KG1 (cell line): Measurements from ENCODE around the gene LDLRAD3.

ENCODE experiments used
- DNase-seq: peaks from one replicate; lab custom pipeline; 2025; lab: John Stamatoyannopoulos, UW

LDLRAD3 gene

DNA sequence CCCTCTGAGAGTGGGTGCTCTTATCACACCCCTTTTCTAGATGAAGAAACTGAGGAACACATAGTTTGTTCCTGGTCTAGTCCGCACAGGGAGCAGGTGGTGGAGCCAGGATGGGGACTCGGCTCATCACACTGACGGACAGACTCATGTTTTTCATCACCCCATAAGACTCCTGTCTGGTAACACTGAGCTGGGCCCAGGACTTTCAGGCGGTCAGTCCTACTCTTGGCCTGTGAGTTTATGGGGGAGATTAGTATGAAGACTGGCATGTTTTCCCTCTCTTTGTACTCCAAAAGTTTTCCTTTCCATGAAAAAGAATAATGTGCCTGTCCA lies 160.8 kb downstream of the LDLRAD3 start:
- DNase-seq = no peak

DNA sequence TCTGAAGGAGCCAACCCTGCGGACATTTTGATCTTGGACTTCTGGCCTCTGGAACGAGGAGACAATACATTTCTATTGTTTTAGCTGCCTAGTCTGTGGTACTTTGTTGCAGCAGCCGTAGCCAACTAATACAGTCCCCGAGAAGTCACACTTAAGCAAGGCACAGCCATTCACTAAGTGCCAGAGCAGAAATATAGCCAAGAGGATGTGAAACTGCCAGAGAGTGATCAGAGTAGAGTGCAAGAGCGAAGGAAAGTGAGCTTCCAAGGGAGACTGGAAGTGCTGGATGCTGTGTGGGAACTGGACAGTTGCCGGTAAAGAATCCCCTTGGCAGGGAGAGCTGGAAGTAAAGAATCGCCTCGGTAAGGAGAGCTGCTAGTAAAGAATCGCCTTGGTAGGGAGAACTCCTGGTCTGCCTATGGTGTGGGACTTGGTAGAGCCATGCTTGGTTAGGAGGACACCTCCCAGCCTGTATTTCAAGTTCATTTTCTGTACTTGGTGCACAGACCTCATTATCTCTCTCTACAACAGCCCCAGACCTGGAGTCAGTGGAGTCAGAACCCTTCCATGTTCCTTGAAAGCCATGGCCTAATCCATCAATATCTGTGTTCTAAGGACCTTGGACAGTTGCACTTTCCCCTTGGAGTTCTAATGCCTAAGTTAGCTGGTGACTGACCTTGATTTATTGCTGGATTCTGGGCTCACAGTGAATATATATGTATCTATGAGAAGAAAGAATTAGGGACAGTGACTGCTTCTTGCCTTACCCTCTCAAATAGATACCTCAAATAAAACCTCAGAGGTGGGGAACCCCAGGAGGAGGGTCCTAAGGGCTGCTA lies 162.1 kb downstream of the LDLRAD3 start:
- no peak for DNase-seq

DNA sequence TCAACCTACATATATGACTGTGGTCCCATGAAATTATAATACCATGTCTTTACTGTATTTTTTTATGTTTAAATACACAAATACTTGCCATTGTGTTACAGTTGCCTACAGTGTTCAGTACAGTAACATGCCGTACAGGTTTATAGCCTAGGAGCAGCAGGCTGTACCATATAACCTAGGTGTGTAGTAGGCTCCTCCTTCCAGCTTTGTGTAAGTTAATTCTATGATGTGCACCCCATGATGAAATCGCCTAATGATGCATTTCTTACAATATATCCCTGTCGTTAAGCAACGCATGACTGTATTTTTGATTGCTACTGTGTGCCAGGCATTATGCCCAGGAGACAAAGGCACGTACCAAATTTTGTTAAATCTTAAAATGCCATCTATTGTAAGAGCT lies 163.7 kb downstream of the LDLRAD3 start:
- no peak for DNase-seq

DNA sequence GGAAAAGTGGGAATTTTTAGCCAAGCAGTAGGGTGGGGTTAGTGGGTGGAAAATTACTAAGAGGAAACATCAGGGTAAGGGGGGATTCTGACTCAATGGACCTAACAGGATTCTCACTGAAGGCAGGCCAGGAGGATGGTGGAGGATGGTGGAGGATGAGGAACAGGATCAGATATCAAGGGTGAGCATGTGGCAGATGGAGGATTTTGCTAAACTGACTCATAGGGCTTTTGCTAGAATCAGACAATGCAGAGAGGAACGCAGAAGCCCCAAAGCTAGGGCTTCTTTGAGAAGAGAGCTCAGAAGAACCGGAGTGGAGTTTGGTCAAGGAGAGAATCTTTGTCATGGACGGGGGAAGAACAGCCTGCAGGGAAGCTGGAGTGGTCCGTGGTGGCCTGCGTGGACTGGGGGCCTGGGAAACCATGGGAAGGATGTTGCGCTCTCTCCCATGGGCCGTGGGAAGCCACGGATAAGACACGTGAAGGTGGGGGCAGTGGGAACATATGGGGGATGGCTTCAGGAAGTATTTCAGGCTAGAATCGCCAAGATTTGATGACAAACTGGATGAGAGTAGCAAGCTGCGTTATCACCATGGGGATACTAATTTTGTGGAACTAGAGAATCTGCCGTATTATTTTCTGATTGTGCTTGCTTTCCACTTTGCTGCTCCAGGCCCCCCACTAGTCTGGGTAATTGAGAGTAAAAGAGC lies 165.2 kb downstream of the LDLRAD3 start:
- no peak for DNase-seq

DNA sequence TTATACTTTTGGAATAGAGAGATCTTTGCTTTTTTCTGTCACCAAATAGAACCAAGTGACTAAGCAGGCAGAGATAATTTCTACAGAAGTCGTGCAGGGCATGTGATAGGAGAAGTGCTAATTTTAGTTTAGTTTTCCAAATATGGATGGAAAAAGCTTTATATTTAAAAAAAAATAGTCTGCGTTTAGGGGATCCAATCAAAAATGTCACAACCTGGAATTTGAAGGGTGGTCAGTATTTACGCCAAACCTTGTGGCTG lies 165.7 kb downstream of the LDLRAD3 start:
- DNase-seq = no peak

DNA sequence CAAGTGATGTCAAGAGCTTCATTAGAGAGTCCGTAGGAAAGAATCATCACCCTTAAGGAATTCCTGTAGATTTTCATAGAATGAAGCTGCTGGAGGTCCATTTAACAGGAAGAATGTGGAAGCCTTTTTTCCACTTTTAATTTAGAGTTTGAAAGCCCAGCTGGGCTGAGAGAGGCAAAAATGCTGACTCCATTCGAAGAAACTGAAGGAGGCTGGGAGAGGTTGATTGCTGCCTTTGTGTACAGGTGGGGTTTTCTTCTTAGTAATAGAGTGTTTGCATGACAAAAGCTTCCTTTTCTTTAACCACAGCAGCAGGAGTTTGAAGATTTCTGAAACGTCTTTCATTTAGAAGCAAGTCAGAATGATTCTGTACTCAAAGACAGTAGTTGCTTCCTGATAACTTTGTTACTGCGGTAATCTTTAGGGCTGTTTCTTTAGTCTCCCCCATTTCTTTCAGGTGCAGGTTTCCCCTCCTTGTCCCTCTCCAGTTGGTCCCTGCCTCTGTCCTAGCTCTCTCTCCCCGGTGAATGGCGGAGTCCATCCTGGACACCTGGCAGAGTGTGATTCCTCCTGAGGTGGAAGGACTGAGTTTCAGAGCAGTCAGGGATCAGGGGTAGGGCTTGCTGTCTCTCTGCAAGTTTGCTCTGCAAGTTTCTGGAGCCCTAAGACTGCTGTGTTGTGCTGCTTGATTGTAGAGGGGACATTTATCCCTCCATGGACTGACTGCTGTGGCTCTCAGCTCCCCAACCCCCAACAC lies 166.2 kb downstream of the LDLRAD3 start:
- DNase-seq = no peak

DNA sequence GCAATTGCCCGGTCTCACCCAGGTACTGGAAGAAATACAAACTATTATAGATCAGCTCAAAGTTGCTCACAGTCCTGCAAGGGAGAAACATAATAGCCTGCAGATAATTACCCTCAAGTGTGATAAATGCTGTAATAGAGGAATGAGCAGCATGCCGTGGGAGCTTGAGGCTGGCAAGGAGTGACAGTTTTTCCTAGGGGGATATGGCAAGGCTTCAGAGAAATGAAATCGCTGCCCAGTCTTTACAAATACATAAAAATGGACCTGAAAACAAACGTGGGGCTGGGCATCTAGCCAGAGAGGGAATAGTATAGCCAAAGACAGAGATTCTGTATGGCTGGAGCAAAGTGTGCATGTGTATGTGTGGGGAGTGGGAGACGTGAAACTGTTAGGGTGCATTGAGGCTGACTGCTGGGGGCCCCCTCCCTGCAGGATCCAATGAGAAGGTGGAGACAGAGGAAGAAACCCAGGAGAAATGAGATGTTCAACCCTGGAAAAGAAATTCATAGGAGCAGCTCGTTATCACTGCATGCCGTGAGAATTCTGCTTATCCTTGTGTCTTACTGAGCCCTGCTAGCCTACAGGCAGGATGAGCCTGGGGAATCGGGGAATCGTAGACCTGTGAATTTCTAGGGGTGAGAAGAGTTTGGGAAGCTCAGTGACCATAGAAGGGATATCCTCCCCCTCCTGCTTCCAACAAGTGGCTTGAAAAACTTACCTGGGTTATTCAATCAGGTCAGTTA lies 167.0 kb downstream of the LDLRAD3 start:
- no peak for DNase-seq

DNA sequence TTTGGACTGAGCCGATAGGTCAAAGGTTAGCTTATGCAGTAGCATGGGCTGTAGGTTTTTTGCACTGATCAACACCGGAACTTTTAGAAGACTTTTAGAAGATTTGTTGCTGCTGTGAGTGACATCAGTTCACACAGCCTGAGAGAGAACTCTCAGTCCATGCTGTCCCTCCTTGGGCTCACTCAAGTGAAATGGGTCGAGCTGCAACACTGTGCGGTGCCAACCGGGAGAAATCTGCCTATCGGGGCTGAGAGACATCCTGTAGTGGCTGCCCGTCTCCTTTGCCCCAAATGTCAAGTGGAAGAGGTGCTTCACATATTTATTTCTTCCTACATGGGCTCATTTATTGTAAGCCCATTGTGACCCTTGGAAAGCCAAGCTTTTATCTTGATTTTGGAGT lies 170.2 kb downstream of the LDLRAD3 start:
- DNase-seq = no peak

DNA sequence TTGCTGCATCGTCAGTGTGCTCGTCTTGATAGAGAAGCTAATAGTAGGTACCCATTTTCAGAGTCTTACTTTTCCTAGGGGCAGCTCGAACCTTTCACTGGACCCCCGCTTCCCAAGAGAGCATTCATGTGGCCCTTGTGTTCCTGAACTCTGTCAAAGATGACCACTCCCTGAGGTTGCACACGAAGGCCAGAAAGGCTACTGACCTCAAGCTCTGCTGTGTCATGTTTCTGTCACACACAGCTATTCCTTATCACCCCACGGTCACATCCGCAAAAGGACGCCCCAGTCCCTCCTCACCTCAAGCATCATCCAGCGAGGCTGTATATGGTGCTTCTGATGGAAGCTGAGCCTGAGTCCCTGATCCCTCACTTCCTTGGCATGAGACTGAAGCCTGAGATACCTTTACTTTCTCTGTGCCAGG lies 171.5 kb downstream of the LDLRAD3 start:
- no peak for DNase-seq

DNA sequence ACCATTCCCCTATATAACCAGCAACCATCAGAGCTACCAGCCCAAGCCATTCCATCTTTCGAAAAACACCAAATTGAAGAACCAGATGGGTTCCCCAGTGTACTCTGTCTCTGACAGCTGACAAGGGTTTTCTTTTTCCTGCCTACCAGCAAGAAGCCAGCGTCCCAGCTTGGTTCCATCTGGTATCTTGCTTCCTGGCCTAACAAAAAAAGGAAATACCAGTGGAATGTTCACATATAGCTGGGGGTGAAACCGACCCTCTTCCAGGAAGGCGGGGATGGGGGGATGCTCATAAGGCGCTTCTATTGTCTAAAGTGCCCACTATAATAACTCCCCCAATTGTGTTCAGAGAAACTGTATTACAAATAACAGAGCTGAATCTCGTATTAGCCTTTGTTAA lies 172.3 kb downstream of the LDLRAD3 start:
- DNase-seq = no peak

DNA sequence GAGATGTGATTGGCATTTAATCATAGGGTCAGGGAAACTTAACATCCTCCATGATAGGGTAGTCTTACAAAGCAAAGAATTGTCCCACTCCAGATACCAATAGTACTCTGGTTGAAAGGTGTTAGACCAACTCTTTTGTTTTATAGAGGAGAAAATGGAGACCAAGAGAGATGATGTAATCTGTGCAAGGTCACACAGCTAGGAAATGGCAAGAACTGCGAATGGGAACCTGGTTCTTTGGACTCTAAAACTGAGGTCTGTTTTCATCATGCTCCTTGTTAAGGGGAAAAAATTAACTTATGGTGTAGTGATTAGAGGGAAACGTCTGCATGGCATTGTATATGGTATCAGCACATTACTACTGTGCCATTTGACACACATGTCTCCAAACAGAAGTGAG lies 174.2 kb downstream of the LDLRAD3 start:
- no peak for DNase-seq

DNA sequence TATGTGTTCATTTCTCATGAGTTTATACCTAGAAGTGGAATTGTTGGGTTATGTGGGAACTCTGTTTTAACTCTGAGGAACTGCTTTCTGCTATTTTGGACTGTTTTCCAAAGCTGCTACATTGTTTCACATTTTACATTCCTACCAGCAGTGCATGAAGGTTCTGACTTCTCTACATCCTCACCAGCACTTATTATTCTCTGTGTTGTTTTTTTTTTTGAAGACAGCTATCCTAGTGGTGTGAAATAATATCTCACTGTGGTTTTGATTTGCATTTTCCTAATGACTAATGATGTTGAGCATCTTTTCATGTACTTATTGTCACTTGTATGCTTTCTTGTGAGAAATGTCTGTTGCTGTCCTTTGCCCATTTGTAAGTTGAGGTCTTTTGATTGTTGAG lies 175.4 kb downstream of the LDLRAD3 start:
- no peak for DNase-seq

DNA sequence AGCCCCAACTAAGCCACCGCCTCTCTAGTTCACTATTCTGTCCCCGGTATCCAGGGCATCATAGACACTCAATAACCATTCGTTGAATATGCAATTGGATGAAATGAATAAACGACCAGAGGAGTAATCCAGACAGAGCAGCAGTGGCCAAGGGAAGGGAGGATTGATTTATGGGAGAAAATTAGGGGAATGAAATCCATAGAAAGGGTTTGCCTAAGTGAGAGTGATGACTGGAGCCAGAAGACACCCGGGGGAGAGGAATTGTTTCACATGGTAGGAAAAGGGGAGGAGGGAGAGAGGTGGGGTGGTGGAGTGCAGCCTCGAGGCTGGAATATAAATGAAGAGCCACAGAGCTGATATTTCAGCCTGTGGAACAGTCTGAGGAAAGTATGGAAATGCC lies 177.2 kb downstream of the LDLRAD3 start:
- no peak for DNase-seq

DNA sequence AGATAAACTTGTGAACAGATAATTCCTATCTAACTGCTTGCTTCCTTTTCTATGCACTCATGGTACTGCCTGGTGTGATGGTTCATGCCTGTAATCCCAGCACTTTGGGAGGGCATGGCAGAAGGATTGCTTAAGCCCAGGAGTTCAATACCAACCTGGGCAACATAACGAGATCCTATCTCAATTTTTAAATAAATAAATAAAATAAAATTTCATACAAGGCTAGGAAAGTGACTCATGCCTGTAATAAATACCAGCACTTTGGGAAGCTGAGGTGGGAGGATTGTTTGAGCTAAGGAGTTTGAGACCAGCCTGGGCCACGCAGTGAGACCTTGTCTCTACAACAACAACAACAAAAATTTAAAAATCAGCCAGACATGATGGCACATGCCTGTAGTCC lies 178.8 kb downstream of the LDLRAD3 start:
- no peak for DNase-seq

DNA sequence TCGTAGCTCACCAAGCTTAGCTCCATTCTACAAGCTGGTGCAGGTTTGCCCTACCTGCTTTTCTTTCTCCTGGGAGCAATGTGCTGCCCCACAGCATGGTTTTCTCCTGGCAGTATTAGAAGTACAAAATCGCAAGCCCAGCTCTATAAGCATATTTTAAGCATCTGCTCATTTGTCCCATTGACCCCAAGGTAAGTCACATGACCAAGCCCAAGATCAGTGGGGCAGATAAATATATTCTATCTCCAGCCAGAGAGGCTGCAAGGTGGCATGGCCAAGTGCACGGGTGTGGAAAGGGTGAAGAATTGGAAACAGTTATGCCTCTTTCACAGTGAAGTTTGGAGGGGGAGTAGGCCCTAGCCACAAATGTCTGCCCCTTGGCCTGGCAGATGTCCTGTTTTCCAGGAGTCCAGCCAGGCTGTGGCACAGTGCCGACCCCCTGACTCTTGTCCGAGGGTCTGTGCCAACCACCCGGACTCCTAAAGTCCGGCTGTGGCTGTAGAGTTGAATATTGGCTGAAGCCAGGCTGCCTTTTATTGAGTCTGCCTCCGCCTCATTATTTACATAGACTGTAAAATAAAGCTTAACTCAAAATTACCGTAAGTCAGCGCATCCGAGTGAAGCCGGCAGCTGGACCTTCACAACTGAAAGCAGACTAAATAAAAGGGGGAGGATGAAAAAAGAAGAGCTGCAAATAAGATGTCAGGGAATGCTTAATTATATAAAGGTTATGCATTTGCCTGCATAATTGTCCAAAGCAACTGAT lies 179.7 kb downstream of the LDLRAD3 start:
- DNase-seq = no peak

DNA sequence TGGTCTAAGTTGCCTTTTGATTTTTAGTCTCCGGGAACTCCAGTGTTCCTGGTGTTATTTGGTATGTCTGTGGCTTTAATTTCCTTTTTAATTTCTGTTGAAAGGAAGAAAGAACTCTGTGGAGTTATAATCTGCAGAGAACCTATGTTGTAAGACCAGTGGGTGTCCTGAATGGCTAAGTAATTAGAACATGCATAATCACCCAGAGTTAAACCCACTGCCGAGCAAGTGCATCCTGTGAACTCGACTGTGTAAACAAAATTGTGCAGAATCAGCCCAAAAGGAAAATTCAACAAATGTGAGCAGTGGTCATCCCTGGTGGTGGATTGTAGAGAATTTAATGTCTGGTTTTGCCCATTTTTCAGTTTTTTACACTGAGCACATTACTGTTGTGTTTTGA lies 182.8 kb downstream of the LDLRAD3 start:
- DNase-seq = no peak

DNA sequence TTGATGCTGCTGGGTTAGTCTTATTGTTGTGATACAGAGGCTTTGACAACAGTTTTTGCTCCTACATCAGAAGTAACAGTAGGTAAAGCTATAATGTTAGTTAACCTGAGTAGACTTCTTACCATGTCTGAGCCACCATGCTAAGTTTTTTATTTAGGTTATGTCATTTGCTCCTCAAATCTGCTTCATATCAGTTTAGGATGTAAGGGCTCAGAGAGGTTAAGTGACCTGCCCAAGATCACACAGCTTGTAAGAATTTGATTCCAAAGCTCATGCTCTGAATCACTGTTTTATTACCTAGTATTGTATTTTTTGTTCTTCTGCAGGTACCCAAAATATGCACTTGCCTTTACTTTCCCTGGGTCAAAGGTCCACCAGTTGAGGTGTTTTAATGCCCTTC lies 183.7 kb downstream of the LDLRAD3 start:
- DNase-seq = no peak

DNA sequence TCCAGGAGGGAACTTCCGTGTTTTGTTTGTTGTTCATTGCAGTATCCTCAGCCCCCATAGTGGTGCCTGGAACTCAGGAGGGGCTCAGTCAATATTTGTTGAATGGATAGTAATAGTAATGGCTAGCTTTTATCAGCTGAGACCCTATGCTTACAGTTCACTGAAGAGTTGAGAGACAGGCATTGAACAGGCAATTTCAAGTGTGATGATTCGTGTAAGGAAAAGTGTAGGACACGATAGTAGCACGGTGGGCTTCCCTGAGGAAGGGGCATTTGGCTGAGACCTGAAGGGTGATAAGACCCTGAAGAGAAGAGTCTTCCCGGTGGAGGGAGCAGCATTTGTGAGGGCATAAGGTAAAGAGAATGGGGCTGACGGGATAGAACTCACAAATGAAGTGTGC lies 186.1 kb downstream of the LDLRAD3 start:
- DNase-seq = no peak

DNA sequence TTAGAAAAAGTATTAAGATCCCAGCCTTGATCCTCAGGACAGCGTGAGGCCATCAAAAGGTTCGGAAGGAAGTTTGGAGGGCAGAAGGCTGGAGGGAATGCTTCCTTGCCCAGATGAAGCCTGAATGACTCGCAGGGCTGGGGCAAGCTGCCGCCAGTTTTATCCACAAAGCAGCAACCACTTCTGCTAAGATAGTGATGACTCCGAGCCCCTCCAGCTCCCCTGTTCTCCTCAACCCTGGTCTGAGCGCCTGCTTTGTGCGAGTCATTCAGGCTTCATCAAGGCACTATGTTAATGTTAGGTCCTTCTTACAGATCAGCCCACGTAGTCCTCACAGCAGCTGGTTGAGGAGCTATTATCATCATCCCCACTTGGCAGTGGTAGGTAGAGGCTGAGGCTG lies 186.5 kb downstream of the LDLRAD3 start:
- DNase-seq = no peak

DNA sequence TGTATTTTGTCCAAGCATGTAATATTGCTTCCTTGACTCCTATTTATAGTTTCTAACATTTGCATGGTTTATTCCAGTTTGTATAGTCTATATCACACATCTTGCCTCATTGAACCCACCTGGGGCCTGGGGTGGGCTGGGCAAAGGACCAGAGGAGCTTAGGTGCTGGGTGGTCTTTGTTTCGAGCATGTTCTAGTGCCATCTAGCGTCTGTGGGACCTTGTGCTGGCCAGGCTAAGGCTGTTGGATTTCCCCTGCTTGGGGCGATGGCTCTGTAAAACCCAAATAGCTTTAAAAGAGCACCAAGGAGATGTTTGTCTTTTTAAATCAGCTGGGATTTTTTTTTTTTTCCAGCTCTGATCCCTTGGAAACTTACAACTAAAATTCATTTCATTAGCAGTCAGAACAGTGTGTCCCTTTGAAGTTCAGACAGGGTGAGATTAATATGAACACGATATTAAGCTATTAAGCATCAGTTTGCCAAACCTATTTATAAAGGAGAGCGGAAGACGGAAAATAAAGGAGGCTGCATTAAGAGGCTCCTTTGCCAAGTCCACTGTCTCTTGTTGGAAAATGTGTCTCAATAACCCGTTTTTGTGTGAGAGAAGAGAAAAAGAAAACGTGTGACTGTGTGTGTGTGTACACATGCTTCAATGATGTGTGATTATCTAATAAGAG lies 188.0 kb downstream of the LDLRAD3 start:
- DNase-seq = no peak

DNA sequence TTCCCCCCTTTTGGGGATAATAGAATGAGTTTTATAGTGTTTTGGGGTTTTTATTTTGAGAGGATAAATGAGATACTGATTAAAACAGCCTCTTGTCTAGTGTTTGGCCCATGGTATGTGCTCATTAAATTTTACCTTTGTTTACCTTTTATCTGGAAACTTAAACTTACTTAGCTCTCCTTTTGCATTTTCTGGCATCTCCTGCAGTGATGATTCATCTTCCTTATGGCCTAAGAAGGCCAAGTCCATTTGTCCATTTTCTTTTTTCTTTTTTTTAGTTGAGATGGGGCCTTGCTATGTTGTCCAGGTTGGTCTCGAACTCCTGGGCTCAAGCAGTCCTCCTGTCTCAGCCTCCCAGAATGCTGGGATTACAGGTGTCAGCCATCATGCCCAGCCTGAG lies 189.1 kb downstream of the LDLRAD3 start:
- DNase-seq = no peak
